KMS-11 (cell line): ENCODE results near the gene HNRNPAB.

ENCODE experiments used
- H2AFZ ChIP-seq: fragments of 200-600 bp; sonication (generic); 2 replicates; pipeline ENCODE4 v1.6.1; 2016; ENCODE audit warnings: antibody characterized with exemption, mixed run types, low read depth
- H3K27ac ChIP-seq: fragments of 200-600 bp; sonication (generic); 2 replicates; pipeline ENCODE4 v1.6.1; 2016; ENCODE audit warnings: mild to moderate bottlenecking, mixed run types
- H3K27me3 ChIP-seq: fragments of 200-600 bp; sonication (generic); 2 replicates; pipeline ENCODE4 v1.6.1; 2017; ENCODE audit warnings: mild to moderate bottlenecking, low read depth, mixed run types, moderate library complexity; ENCODE audit not compliant: insufficient read depth
- H3K36me3 ChIP-seq: fragments of 200-600 bp; sonication (generic); 2 replicates; pipeline ENCODE4 v1.6.1; 2017; ENCODE audit warnings: mild to moderate bottlenecking, mixed run types; ENCODE audit not compliant: insufficient read depth
- H3K4me1 ChIP-seq: fragments of 200-600 bp; sonication (generic); 2 replicates; pipeline ENCODE4 v1.6.1; 2016; ENCODE audit warnings: mild to moderate bottlenecking, low read depth, mixed run types; ENCODE audit not compliant: poor library complexity, severe bottlenecking
- H3K4me2 ChIP-seq: fragments of 200-600 bp; sonication (generic); 2 replicates; pipeline ENCODE4 v1.7.0; 2016; ENCODE audit warnings: mild to moderate bottlenecking, mixed run types
- H3K4me3 ChIP-seq: fragments of 200-600 bp; sonication (generic); IDR thresholded peaks from 2 replicates; pipeline ENCODE4 v1.6.1; 2017; ENCODE audit warnings: low read depth, low read length, mixed read lengths; ENCODE audit not compliant: insufficient read depth
- H3K79me2 ChIP-seq: fragments of 200-600 bp; sonication (generic); 2 replicates; pipeline ENCODE4 v1.6.1; 2016; ENCODE audit warnings: low read depth, mixed run types; ENCODE audit not compliant: insufficient read depth
- H3K9ac ChIP-seq: fragments of 200-600 bp; sonication (generic); 2 replicates; pipeline ENCODE4 v1.6.1; 2016; ENCODE audit warnings: mild to moderate bottlenecking, mixed run types
- H4K20me1 ChIP-seq: fragments of 200-600 bp; sonication (generic); 2 replicates; pipeline ENCODE4 v1.6.1; 2016; ENCODE audit warnings: mild to moderate bottlenecking, mixed run types; ENCODE audit not compliant: insufficient read depth
- CTCF ChIP-seq: fragments of 200-600 bp; sonication (generic); conservative IDR thresholded peaks from 2 replicates; pipeline ENCODE4 v1.6.1; 2017; ENCODE audit warnings: low read depth, mild to moderate bottlenecking, antibody characterized with exemption, low read length, moderate library complexity, mixed read lengths

Gene HNRNPAB

DNA sequence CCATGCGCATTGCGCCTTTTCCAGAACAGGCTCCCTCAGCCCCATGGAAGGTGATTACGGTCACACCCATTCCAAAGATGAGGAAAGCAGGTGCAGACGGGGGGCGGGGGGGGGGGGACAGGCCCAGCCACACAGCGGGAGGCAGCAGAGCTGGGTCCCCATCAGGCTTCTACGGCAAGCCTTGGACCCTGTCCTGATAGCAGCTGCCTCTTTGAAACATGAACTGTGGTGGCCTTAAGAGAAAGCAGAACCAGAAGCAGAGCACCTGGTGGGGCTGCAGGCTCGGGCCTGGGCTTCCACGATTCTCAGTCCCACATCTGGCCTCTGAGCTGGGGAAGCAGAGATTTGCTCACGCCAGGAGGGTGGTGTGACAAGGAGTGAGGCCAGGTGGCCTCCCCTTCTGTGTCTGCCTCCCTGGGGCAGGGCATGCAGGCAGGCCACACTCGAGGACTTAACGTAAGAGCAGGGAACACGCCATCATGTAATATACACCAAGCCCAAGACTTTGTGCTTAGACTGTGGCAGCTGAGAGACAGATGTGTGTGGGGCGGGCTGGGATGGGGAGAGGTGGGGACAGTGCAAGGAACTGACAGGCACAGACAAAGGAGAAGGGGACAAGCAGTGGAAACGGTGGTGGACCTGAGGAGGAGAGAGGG lies 42.4 kb downstream of the HNRNPAB start:
- Histone ChIP-seq H3K4me2 (no peak overlapping the region), H2AFZ (no peak overlapping the region), H3K27me3 (no peaks in the 10 kb centered on the region), H3K27ac (no peak overlapping the region), H3K4me3 (no peak overlapping the region), H4K20me1 (no peaks in the 10 kb centered on the region), H3K9ac (no peak overlapping the region), H3K4me1 (no peaks in the 10 kb centered on the region), H3K79me2 (no peaks in the 10 kb centered on the region), H3K36me3 (no peaks in the 10 kb centered on the region)
- TF ChIP-seq CTCF = no peak

DNA sequence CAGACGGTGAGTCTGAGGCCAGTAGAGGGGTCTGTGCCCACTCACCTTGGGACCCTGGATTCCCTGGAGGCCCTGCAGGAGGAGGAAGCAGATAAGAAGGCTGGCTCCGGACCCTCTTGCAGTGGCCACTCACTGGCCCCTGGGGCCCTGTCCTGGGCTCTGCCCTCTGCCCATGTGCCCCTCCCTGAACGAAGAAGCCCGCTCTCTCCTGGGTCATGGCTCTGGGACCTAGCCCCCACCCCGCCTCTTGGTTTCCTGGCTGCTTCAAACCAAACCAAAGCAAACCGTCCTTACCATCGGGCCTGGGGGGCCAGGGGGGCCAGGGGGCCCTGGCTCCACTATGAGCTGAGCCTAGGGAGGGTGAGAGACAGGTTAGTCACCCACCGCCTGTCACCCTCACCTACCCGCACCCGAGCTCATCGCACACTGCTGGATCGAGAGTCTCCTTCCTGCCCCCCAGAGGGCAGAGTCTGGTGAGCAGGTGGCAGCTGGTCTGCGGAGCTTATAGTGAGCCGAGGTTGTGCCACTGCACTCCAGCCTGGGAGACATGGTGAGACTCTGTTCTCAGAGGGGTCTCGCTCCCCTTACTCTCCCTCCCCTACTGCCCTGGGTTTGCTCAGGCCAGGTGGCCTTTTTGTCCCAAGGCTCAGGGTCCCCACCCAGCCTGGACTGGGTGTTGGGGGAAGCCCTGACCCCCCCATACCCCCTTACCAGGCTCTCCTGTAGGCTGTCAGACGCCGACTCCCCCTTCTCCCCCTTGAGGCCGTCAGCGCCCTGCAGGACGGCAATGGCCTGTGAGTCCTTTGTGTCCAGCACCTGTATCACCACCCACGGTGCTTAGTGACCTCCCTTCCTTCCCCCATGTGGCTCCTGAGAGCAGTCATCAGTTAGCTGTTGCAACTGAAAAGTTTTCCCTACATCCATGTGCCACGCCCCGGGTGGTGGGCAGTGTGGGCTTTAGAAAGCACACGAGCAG lies 43.4 kb downstream of the HNRNPAB start:
- Histone ChIP-seq H2AFZ (no peak overlapping the region), H3K9ac (no peak overlapping the region), H3K79me2 (no peaks in the 10 kb centered on the region), H3K4me2 (no peak overlapping the region), H3K27me3 (no peaks in the 10 kb centered on the region), H3K27ac (no peak overlapping the region), H3K4me1 (no peaks in the 10 kb centered on the region), H3K4me3 (no peak overlapping the region), H3K36me3 (no peaks in the 10 kb centered on the region), H4K20me1 (no peaks in the 10 kb centered on the region)
- TF ChIP-seq CTCF = no peak

GRCh38 chr5:178248750-178249149 lies 44.4 kb downstream of the HNRNPAB start:
- no peak for TF ChIP-seq CTCF
- H3K27ac ChIP-seq = no peak overlapping the region
- H4K20me1 ChIP-seq = no peaks in the 10 kb centered on the region
- no peaks in the 10 kb centered on the region for H3K27me3 ChIP-seq
- H3K36me3 ChIP-seq = no peaks in the 10 kb centered on the region
- no peaks in the 10 kb centered on the region for H3K4me1 ChIP-seq
- H3K4me2 ChIP-seq = no peak overlapping the region
- H3K4me3 ChIP-seq = no peak overlapping the region
- H3K79me2 ChIP-seq = no peaks in the 10 kb centered on the region
- no peak overlapping the region for H2AFZ ChIP-seq
- no peak overlapping the region for H3K9ac ChIP-seq

DNA sequence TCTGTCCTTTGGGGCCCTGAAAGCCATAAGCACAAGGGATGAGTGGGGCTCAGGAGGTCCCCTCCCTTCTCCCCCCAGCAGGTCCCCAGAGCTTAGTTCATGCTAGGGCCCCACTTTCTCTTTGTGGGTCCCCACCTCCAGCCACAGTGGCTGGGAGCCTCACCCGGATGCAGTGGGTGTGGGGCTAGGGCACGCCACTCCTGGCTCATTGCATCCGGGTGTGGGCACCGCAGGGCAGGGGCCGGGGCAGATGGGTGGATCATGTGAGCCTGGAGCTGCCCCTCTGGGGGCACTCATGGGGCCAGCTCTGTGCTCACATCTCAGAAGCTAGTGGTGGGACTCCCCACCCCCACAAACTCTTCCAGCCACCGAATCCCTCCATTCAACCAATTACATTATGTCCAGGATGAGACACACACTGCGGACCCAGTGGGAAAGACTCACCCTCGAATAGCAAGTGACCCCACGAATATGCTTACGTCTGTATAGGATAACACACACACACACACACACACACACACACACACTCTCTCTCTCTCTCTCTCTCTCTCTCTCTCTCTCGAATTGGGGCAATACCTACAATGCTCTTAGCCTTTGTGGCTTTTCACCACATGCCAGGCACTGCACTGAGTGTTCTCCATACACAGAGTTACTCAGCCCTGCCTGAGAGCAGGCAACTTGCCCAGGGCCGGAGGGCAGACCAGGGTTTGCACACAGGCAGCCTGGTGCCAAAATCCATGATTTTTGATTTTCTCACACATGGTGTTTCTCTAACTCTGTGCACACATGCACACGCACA lies 45.1 kb downstream of the HNRNPAB start:
- H3K4me2 ChIP-seq = no peak overlapping the region
- H3K79me2 ChIP-seq = no peaks in the 10 kb centered on the region
- H3K27ac ChIP-seq = no peak overlapping the region
- no peak overlapping the region for H2AFZ ChIP-seq
- H4K20me1 ChIP-seq = no peaks in the 10 kb centered on the region
- TF ChIP-seq CTCF = no peak
- no peaks in the 10 kb centered on the region; the same call in 1 of the 2 replicates for H3K27me3 ChIP-seq
- no peak overlapping the region for H3K9ac ChIP-seq
- H3K4me3 ChIP-seq = no peak overlapping the region
- H3K36me3 ChIP-seq = no peaks in the 10 kb centered on the region
- no peaks in the 10 kb centered on the region for H3K4me1 ChIP-seq
